PC-3 (cell line): ENCODE results near the gene RNLS.

Experiments used
- CTCF ChIP-seq: fragments of 300-600 bp; sonication (generic); conservative IDR thresholded peaks from 2 replicates; pipeline ENCODE4 v1.5.1; 2017; ENCODE audit warnings: antibody characterized with exemption, low read depth, mild to moderate bottlenecking, low read length
- EZH2 ChIP-seq: fragments of 300-600 bp; sonication (generic); IDR thresholded peaks from one replicate; pipeline ENCODE4 v1.6.1; 2017; ENCODE audit warnings: antibody characterized with exemption, mild to moderate bottlenecking, low read length; ENCODE audit not compliant: unreplicated experiment
- EZH2phosphoT487 ChIP-seq: fragments of 300-600 bp; sonication (generic); IDR thresholded peaks from 2 replicates; pipeline ENCODE4 v1.6.1; 2018; ENCODE audit warnings: mild to moderate bottlenecking, antibody characterized with exemption, low read length, borderline replicate concordance

- no peak for TF ChIP-seq CTCF
- no peak for TF ChIP-seq EZH2phosphoT487
- no peak for TF ChIP-seq EZH2
Observed at GRCh38 chr10:88494537-88494936, 88.6 kb downstream of the RNLS start.
